MCF 10A (cell line): ENCODE measurements around the gene PLA2G4E. TPM values are rescaled to one million over a fixed set of nuclear protein-coding genes. Genes with fewer than 3 reads are reported as not detected.
A peak's percentile ranks its signal among the peaks of the same experiment; 100 is the strongest.

ENCODE experiments used
- BruUV-seq: library from RNA; stranded (reverse); fragments of 400-500 nt; replicated peaks from 2 replicates; lab custom pipeline; 2021; lab: Mats Ljungman, UMichigan
- CTCF ChIA-PET: fragments of 300-600 bp; sonication (Branson Sonifier 250); formaldehyde crosslinking; extraction: SDS; loops from one replicate; lab custom pipeline; 2021; ENCODE audit warnings: antibody characterized with exemption, inconsistent platforms; lab: Yijun Ruan, JAX
- POLR2A ChIA-PET: fragments of 300-600, 350-650 bp; sonication (Branson Sonifier 250); formaldehyde crosslinking; extraction: SDS; loops from one replicate; lab custom pipeline; 2020; ENCODE audit warnings: antibody characterized with exemption, inconsistent platforms; lab: Yijun Ruan, JAX
- DNase-seq: peaks from one replicate; pipeline ENCODE4 v3.0.0-alpha.2; 2018; ENCODE audit not compliant: unreplicated experiment
- H3K27ac Mint-ChIP-seq: one replicate; pipeline ENCODE4 v1.8.0; 2022; ENCODE audit warnings: mild to moderate bottlenecking, low read depth, mixed read lengths; ENCODE audit not compliant: unreplicated experiment
- H3K27me3 Mint-ChIP-seq: one replicate; pipeline ENCODE4 v1.8.0; 2022; ENCODE audit warnings: mixed read lengths; ENCODE audit not compliant: insufficient read depth, unreplicated experiment
- H3K36me3 Mint-ChIP-seq: one replicate; pipeline ENCODE4 v1.8.0; 2022; ENCODE audit warnings: mild to moderate bottlenecking, moderate library complexity, mixed read lengths; ENCODE audit not compliant: insufficient read depth, unreplicated experiment
- H3K4me1 Mint-ChIP-seq: one replicate; pipeline ENCODE4 v1.8.0; 2022; ENCODE audit warnings: mixed read lengths; ENCODE audit not compliant: insufficient read depth, unreplicated experiment
- H3K4me3 Mint-ChIP-seq: one replicate; pipeline ENCODE4 v1.8.0; 2022; ENCODE audit warnings: mild to moderate bottlenecking, moderate library complexity, mixed read lengths; ENCODE audit not compliant: unreplicated experiment
- H3K9me3 Mint-ChIP-seq: one replicate; pipeline ENCODE4 v1.8.0; 2022; ENCODE audit warnings: mixed read lengths; ENCODE audit not compliant: unreplicated experiment
- CTCF ChIP-seq: fragments of 200-600 bp; IDR thresholded peaks from one replicate; pipeline ENCODE4 v1.8.0; 2022; ENCODE audit warnings: antibody characterized with exemption, mild to moderate bottlenecking; ENCODE audit not compliant: unreplicated experiment
- intact Hi-C: fragments of 100-400 bp; cut with micrococcal nuclease; formaldehyde crosslinking; loops from 2 replicates; pipeline ENCODE4 v1.14.1; 2022
- total RNA-seq: library from RNA; stranded (reverse); gene quantifications from 2 replicates; pipeline ENCODE4 v1.2.3, GENCODE V29; 2022

Gene PLA2G4E
- total RNA-seq, 1 experiment from 2014 or later: 0.12 TPM

GRCh38 chr15:41936155-41936554 lies 84.7 kb downstream of the PLA2G4E start:
- BruUV-seq: no TSS peak
- CTCF ChIA-PET: interaction anchor here (1.1 kb wide), 1 partner anchor 54 kb away, joined by 3 read pairs; no protein-coding TSS in a partner anchor
- no peaks in the 10 kb centered on the region for H3K27me3 Mint-ChIP-seq
- H3K27ac Mint-ChIP-seq: no peak overlapping the region
- intact Hi-C loops: no loop called here
- POLR2A ChIA-PET: interaction anchor here (1.0 to 1.3 kb wide), 4 partner anchors 9 to 48 kb away, joined by 3 to 5 read pairs (median 3); no protein-coding TSS in a partner anchor
- TF ChIP-seq CTCF: no peak
- DNase-seq: no peak
- H3K36me3 Mint-ChIP-seq: peaks cover 4% of the 10 kb centered on the region
- H3K4me1 Mint-ChIP-seq: peaks cover 42% of the 10 kb centered on the region
- no peak overlapping the region for H3K4me3 Mint-ChIP-seq
- H3K9me3 Mint-ChIP-seq: no peaks in the 10 kb centered on the region

- DNase-seq: no peak
- Mint-ChIP-seq H3K4me3 (no peak overlapping the region), H3K9me3 (no peaks in the 10 kb centered on the region), H3K27ac (peak overlapping the region; percentile 83), H3K27me3 (no peaks in the 10 kb centered on the region), H3K36me3 (peaks cover 4% of the 10 kb centered on the region), H3K4me1 (peaks cover 38% of the 10 kb centered on the region)
- intact Hi-C loops: no loop called here
- ChIA-PET POLR2A (interaction anchor here (1.0 to 2.6 kb wide), 5 partner anchors 10 to 48 kb away, joined by 3 to 12 read pairs (median 3); partner anchors contain the start of gene EHD4), CTCF (interaction anchor here (1.1 to 1.9 kb wide), 2 partner anchors 54 to 122 kb away, joined by 3 to 4 read pairs; no protein-coding TSS in a partner anchor)
- TF ChIP-seq CTCF: no peak
- BruUV-seq: no TSS peak
Measured at GRCh38 chr15:41935566-41936020, 85.2 kb downstream of the PLA2G4E start.

GRCh38 chr15:41934843-41935242 lies 86.0 kb downstream of the PLA2G4E start:
- intact Hi-C loops: no loop called here
- peak; percentile 70 for DNase-seq
- BruUV-seq: no TSS peak
- H3K4me1 Mint-ChIP-seq: peaks cover 38% of the 10 kb centered on the region
- ChIA-PET POLR2A (interaction anchor here (0.6 to 2.6 kb wide), 3 partner anchors 9 to 529 kb away, joined by 3 to 12 read pairs (median 3); partner anchors contain the start of gene EHD4), CTCF (interaction anchor here (0.7 to 1.9 kb wide), 3 partner anchors 38 to 1025 kb away, joined by 4 to 5 read pairs (median 4); no protein-coding TSS in a partner anchor)
- H3K27ac Mint-ChIP-seq: peak overlapping the region; percentile 83
- peak overlapping the region; percentile 9 for H3K4me3 Mint-ChIP-seq
- TF ChIP-seq CTCF: no peak
- no peaks in the 10 kb centered on the region for H3K27me3 Mint-ChIP-seq
- peaks cover 4% of the 10 kb centered on the region for H3K36me3 Mint-ChIP-seq
- no peaks in the 10 kb centered on the region for H3K9me3 Mint-ChIP-seq

DNA sequence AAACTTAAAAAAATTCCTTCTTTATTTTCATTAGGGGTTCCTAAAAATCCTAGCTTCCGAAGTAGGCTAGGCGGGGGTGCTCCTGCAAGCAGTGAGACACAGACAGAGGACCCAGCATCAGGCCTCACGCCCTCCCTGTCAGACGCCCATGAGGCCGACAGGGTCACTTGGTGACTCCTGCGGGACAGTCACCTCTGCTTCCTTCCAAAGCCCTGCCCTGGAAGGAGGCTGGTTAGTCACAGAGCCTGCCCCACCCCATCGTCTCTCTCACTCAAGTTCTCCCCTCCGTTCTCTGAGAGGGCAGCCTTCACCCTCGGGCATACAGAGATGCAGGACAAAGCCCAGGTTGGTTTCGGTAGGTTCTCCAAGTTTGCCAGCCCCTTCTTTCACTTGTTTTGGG lies 87.1 kb downstream of the PLA2G4E start:
- no TSS peak for BruUV-seq
- no peaks in the 10 kb centered on the region for H3K27me3 Mint-ChIP-seq
- peaks cover 43% of the 10 kb centered on the region for H3K4me1 Mint-ChIP-seq
- DNase-seq: peak; percentile 59
- H3K9me3 Mint-ChIP-seq: no peaks in the 10 kb centered on the region
- peaks cover 4% of the 10 kb centered on the region for H3K36me3 Mint-ChIP-seq
- ChIA-PET POLR2A (interaction anchor here (1.3 to 2.6 kb wide), 2 partner anchors 10 to 39 kb away, joined by 3 to 12 read pairs; partner anchors contain the start of gene EHD4), CTCF (interaction anchor here (1.1 to 1.9 kb wide), 2 partner anchors 56 to 124 kb away, joined by 4 read pairs; no protein-coding TSS in a partner anchor)
- TF ChIP-seq CTCF: no peak
- intact Hi-C loops: no loop called here
- H3K4me3 Mint-ChIP-seq: no peak overlapping the region
- H3K27ac Mint-ChIP-seq: peak overlapping the region; percentile 83
